Fibroblast of upper back skin (primary cell): ENCODE results near the gene DYNLRB2.

Source experiments
- DNase-seq: peaks from one replicate; pipeline ENCODE4 v3.0.0-alpha.2; 2013

DYNLRB2 gene

DNA sequence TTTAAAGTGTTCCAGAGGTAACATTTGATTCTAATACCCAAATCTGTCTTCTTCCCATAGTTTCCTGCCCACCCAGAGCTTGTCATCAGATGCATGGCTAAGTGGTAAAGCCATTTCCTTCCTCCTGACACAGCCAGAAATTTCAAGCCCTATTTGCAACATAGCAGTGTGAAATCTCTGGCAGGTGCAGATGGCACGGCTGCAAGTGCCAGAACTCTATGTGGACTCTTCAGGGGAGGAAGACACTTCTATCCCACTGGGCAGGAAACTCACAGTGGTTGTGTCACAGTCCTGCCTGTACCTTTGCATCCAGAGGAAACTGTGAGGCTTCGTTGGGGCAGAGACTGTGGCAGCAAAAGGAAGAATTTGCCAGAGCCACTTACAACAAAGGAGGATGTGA lies 13.2 kb downstream of the DYNLRB2 start:
- no peak for DNase-seq

DNA sequence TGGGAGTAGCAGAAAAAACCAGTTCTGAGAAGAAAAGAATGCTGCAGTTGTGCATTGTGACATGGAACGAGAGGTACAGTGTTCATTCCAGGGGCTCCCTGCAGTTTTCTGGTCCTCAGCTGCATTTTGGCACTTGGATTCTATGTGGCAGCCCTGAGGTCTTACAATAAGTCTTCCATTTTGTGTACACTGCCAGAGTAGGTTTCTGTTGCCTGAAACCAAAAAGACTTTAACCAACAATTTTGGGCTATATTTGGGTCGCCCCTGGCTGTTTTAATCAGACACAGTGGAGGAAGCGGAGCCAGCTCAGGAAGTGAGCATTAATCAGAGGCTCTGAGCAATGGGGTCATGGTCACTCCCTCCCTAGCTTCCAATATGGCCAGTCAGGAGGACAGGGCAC lies 15.7 kb downstream of the DYNLRB2 start:
- no peak for DNase-seq

DNA sequence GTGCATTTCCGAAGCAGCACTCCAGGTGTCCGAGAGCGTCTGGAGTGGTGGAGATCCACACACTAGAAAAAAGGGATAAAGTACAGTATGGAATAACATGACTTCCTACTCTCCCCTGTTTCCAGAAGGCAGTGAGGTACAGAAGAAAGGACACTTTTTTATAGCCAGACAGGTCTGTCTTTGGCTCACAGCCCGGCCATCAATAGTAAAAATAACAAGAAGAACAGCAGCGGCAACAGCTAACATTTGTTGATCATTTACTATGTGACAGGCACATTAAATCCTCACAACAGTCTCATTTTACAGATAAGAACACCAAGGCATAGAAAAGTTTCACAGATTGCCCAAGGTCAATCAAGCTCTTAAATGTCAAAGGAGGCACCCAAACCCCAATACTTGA lies 16.2 kb downstream of the DYNLRB2 start:
- no peak for DNase-seq

DNA sequence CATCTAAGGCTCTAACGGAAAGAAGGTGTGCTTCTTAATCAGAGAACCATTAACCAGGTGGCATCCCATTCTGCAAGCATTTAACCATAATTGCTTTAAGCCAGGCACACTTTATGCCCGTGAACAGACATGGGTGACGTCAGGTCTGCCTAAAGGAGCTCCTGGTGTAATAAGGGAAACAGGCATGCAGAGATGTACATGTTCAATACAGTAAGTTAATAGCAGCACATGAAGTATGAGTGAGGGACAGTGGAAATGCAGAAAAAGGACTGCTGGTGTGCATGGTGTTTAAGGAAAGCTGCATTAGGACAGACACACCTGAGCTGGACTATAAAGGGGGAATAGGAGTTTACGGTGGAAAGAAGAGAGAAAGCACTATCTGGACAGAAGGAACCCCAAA lies 18.6 kb downstream of the DYNLRB2 start:
- no peak for DNase-seq

DNA sequence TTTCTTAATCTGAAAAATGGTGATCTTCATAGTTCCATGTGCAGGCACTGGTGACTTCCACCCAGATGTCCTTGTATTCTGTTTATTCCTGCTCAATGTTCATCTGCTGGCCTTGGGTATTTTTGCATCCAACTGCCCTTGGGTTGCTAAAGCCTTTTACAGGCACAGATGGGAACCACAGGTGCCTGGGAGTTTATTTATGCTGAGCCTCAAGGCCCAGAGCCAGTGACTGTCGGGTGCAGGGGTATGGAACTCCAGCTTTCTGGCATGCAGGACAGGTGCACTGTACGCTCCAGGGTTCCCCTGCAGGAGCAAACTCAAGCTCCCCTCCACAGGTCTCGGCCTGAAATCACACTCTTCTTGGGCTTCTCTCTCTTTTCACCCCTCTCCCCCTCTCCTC lies 22.3 kb downstream of the DYNLRB2 start:
- DNase-seq, result no peak

DNA sequence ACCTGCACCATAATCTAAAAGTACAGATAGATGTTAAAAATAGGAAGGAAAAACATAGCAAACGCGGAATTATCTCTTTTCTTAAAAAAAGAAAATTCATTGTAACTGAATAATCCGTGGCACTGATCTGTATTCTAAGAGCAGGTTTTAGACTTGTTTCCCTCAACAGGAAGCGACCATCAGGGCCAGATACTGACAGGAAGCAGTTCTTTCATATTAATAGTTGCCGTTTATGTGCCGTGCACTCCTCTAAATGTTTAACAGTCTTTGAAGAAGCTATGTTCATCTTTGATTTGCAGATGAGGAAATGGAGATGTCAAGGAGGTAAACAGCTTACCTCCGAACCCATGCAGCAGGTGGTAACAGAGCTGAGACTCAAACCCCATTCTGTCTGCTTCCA lies 23.6 kb downstream of the DYNLRB2 start:
- DNase-seq, result no peak

DNA sequence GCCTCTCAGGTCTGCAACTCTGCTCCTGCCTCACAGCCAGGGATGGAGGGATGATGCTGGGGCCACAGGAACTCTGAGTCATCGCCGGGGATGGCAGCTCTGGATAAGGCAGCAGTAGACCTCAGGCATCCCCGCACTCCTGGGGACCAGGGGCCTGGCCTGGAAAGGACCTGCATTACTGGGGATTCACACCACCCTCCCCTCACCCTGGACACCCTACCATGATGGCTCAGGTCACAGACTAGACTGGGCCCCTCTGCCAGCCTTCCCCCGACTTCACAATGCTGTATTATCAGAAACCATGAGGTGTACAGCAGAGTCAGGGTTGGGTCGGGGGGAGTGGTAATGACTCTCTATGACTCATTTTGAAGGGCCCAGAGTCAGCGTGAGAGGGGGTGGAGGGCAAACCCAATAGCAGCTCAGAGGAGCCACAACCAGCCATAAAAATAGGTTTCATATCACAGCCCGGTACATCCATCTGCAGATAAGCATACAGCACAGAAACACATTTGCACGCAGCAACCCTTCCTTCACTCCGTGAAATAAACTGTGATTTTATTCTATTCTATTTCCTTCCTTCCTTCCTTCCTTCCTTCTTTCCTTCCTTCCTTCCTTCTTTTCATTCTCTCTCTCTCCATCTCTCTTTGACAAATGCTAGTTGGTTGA lies 28.8 kb downstream of the DYNLRB2 start:
- peak; percentile 71 for DNase-seq

DNA sequence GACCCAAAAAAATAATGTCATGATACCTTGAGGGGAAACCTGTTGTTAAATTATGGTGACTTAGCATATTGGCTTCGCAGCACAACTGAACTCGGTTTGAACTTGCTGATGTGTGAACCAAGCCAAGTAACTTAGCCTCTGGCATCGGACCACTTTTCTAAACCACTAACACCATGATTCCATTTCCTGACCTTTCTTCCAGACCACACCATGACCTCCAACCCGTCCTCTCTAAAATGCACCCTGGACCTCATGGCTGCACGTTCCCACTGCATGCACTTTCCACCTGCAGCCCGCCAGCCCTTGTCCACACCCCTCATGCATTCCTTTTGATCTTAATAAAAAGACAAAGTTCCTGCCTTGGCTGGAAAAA lies 29.3 kb downstream of the DYNLRB2 start:
- DNase-seq, result peak; percentile 17

DNA sequence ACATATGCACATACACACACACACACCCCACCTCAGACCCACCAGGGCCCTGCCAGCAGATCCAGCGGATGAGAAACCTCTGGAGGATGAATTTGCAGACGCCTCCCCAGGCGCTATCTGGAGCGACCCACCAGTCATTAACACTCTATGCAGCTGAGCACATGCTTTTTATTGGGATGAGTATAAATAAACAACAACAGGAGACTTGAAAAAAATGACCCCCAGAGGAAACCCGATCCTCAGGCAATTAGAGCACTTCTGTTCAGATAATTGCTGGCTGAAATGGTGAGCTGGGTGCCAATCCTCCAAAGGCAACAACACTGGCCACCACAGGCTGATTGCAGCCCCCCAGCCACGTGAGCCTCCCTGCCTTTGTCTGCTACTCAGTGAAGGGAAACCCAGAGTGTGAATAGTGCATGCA lies 32.9 kb downstream of the DYNLRB2 start:
- no peak for DNase-seq

DNA sequence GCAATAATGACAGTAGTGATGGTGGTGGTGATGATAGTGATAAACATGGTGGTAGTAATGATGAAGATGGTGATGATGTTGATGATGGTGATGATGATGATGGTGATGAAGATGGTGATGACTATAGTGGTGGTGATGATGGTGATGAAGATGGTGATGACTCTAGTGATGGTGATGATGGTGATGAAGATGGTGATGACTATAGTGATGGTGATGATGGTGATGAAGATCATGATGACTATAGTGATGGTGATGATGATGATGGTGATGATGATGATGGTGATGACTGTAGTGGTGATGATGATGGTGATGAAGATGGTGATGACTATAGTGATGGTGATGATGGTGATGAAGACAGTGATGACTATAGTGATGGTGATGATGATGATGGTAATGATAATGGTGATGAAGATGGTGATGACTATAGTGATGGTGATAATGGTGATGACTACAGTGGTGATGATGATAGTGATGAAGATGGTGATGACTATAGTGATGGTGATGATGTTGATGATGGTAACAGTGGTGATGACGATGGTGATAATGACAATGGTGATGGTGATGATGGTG lies 35.6 kb downstream of the DYNLRB2 start:
- DNase-seq, result no peak

DNA sequence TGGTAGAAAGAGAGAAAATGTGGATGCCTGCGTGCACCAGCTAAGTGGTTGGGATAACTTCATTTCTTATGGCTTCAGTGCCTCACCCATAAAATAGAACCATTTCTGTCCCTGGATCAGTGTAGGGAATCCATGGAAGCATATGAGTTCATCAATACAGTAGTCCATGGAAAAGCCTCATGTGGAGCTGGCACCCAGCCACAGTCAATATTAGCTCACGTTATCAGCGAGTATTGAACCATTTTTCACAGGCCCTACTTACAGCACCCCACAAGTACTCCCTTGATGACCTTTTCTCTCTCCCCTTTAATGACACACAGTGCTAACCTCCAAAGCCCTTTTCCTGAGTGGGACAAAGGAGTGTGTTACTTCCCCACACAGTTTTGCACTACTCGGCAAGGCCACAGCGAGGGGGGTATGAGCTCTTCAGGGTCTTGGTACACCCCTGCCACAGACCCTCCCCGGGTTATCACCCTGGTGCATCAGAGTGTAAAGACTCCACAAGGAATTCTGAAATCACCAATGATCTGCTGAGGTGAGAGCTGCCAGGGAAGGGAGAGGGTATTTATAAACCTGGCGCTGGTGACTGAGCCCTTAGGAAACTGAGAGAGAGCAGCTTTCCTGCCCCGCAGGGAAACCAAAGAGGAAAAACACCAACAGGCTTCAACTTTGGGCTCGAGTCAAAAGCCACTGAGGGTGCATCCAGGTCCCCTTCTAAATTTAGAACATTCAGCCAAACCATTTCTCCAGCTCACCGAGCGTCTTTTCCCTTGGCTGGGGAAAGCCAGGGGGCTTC lies 36.9 kb downstream of the DYNLRB2 start:
- DNase-seq, result no peak

DNA sequence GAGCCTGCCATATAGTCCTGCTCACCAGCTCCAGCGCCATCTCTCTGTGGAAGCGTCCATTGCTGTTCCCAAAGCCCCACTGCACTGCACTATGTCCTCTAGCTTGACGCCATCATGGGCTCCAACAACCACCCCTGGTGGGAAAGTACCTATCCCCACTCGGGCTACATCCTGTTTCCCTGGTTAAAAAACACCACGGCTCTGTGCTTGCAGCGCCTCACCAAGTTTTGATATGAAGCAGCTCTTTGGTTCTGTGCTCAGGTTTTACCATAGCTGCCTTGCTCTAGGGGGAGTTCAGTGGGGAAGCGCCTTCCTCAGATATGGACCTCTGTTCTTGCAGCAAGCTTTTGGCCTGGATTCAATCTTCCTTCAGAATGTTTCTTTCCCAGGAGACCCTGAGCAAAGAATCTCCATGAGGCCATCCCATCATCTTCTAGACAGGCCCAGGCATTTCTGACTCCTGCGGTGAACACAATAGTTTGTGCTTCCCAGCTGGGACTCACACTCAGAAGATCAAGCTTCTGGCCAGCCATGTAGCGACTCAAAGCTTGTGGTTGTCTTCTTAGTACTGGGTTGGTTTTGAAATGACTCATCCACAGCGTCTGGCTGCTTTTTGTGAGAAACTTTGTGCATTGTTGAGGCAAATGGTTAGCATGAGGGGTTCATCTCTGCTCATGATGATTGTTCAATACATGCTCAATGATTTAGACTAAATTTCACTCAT lies 39.5 kb downstream of the DYNLRB2 start:
- DNase-seq, result peak; percentile 84

DNA sequence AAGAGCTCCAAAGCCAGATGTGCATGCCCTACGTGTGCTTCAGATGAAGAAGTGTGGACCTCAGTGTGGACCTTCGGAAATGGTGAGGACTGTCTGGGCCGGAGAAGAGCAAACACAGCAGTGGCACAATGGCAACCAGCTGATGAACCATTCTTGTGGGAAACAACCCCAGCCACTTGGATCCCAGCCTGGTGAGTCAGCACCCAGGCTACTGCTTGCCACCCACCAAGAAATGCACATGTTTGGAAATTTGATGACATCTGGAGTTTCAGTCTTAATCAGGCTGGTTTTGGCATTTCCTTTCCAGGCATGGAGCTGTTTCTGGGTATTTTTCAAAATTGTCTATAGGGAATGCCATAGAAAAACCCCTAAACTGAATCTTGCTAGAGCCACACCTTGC lies 42.7 kb downstream of the DYNLRB2 start:
- DNase-seq, result peak; percentile 73

DNA sequence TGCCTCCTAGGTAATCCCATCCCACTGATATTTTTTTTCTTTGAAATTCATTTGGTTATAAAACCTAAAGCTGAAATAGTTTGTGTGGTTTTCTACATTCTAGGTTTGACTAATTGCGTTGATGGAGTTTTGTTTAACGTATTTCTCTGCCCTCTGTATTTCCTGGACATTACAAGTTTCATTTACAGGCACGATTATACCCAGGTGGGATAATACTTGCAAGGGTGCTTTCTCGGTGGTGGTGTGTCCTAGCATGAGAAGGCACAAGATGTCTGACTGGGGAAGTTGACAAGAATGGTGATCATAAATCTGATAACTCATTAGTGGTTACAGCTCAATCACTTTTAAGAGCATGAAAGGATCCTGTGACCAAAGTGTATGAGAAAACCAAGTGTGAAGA lies 45.0 kb downstream of the DYNLRB2 start:
- DNase-seq, result no peak

DNA sequence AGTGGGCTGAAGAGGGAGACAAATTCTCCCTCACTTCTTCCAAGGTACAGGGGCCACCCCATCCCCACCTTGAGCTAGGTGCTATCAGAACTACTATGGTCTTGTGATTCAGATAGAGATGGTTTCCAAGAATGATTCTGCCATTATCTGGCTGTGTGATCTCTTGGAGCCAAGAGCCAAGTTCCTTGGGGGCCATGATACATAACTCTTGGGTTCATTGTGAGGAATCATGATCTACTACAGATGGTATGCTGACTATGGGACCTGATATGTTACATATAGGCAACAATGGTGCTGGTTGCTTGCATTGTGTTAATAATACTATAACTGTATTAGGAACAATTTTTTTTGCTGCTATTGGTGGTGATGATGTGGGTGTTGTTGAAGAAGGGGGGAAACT lies 45.7 kb downstream of the DYNLRB2 start:
- DNase-seq, result peak; percentile 28

DNA sequence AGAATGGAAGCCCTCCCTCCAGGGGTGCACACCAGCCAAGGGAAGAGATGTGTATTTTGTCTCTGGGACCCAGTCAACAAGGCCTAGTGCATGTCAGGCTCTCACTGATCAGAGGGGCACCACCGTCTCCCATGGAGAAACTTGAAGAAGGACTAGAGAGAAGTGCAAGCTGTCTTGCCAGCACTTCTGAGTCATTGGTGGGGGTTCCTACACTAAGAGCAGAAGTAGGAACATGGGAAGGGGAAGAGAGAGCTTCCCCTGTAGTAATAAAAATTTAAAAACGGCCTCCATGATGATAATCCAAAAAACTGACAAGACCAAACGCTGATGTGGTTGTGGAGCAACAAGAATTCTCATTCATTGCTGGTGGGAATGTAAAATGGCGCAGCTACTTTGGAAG lies 46.3 kb downstream of the DYNLRB2 start:
- no peak for DNase-seq

DNA sequence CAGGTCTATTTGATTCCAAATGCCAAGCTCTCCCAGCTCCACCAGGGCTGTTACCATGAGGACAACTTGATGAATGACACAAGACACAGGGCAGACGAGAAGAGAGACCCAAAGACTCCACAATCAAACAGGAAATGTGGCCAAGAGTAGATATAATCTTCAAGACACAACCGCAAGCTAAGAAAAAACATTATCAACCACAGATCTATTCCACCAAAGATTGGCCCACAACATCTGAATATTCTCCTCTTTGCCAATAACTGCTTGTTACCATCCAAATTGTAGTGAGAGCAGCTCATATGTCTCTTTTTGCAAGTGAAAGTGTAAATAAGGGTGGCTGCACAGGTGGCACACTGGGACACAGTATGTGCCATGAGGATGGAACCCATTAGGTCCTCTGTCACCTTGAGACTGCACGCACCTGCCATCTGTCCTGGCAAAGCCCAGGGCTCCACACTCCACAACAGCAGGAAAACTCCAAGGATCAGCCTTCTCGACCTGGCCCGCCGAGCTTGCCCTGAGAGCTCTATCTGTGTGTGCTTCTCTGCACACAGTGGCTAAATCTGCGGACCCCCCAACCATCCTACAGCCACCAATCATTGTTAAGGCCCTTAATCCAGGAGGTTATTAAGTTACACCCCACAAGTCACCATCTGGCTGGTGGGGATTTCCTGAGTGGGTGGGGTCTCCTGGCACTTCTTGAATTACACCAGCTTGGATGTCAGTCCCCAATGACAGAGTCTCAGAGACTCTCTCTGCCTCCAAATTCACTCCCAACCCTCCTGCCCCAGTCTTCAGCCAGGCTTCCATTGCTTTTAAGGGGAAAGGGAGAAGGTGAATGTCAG lies 50.5 kb downstream of the DYNLRB2 start:
- no peak for DNase-seq

DNA sequence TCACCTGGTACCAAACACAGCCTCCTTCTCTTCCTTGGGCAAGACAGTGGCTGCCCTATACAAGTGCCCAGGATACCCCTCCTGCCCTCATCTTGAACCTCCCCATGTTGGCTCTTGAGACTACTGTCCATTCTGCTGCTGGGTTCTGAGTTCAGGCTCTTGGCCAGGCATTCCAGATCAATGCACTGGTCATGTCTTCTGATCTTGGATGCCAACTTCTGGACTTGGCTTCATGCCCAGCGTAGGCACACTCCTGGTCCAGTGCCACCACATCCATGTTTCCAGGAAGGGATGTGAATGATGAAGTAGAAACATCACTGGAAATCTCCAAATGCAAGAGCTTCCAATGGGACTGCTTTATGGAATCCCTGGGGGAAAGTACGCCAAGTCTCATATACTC lies 51.5 kb downstream of the DYNLRB2 start:
- DNase-seq, result no peak

DNA sequence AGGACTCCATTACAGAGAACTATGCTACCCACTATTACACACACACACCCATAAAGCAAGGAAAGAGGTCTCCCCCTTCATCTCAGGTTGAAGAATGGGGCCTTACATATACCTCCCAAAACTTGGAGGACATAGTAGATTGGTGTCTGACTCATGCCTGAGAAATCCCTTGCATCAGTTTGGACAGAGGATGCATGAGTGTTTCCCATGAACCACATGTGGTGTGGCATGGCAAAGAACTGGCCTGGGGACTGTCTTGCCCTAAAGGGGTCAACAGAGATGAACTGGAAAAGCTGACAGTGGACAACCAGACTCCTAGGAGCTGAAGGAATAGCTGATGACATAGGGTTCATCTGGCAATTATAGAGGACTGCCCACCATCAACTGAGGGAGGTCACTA lies 54.0 kb downstream of the DYNLRB2 start:
- peak; percentile 27 for DNase-seq

DNA sequence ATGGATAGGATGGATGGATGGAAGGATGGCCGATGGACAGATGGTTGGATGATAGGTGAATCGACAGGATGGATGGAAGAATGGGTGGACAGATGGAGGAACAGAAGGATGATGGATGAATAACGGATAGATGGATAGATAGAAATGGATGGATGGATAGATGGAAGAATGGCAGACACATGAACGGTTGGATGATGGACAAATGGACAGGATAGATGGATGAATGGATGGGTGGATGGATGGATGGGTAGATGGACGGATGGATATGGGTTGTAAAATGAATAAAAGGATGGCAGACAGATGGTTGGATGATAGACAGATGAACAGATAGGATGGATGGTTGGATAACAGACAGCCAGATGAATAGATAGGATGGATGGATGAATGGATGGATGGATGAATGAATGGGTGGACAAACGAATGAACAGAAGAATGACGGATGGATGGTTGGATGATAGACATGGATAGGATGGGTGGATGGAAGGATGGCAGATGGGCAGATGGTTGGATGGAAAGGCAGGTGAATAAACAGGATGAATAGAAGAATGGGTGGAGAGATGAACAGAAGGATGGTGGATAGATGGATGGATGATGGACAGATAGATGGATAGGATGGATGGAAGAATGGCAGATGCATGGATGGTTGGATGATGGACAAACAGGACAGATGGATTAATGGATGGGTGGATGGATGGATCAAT lies 55.9 kb downstream of the DYNLRB2 start:
- no peak for DNase-seq

DNA sequence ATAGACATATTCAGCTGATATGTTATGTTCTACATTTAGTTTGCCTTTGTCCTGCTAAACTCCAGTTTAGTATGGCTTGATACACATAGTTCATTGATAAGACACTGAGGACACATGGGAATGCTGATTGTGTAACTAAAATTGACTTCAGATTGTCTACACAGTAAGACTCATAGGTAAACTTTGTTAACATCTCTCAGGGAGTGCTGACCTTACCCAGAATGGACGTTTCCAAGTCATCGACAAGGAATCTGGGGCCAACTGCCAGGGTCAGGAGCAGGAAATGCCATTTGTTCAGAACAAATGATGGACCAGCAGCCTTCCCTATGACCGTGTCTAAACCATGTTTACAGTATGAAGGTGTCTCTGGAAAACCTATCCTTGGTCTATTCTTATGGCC lies 58.7 kb downstream of the DYNLRB2 start:
- DNase-seq, result peak; percentile 28
